Activated CD4-positive, alpha-beta memory T cell treated with anti-CD3 and anti-CD28 coated beads for 36 hours (primary cell): Measurements from ENCODE around the gene FAM124A. TPM values are rescaled to one million over a fixed set of nuclear protein-coding genes. Genes with fewer than 3 reads are reported as not detected.
A peak's percentile ranks its signal among the peaks of the same experiment; 100 is the strongest.

Experiments
- CTCF ChIA-PET: fragments of 350-600 bp; sonication (Branson Sonifier 250); formaldehyde crosslinking; loops from one replicate; lab custom pipeline; 2021; ENCODE audit warnings: antibody characterized with exemption, inconsistent platforms; lab: Charles Lee
- POLR2A ChIA-PET: fragments of 350-600 bp; sonication (Branson Sonifier 250); formaldehyde crosslinking; loops from one replicate; lab custom pipeline; 2021; ENCODE audit warnings: antibody characterized with exemption; lab: Charles Lee
- DNase-seq: peaks from one replicate; pipeline ENCODE4 v3.0.0-alpha.2; 2020
- H3K27ac Mint-ChIP-seq: one replicate; pipeline ENCODE4 v1.8.0; 2021; ENCODE audit warnings: mixed read lengths
- H3K27me3 Mint-ChIP-seq: one replicate; pipeline ENCODE4 v1.8.0; 2021; ENCODE audit warnings: mixed read lengths
- H3K36me3 Mint-ChIP-seq: one replicate; pipeline ENCODE4 v1.8.0; 2021; ENCODE audit warnings: mixed read lengths
- H3K4me1 Mint-ChIP-seq: one replicate; pipeline ENCODE4 v1.8.0; 2021; ENCODE audit warnings: low read depth, mixed read lengths
- H3K4me3 Mint-ChIP-seq: one replicate; pipeline ENCODE4 v1.8.0; 2021; ENCODE audit warnings: mild to moderate bottlenecking, mixed read lengths
- H3K9me3 Mint-ChIP-seq: one replicate; pipeline ENCODE4 v1.8.0; 2021; ENCODE audit warnings: mixed read lengths
- intact Hi-C: fragments of 100-400 bp; cut with micrococcal nuclease; formaldehyde crosslinking; loops from one replicate; pipeline ENCODE4 v1.15.1; 2023
- total RNA-seq, 2 experiments: library from RNA; stranded (reverse); gene quantifications; one replicate each; pipeline ENCODE4 v1.2.3, GENCODE V29; 2021

FAM124A gene
- total RNA-seq, 2 experiments from 2014 or later, result 0.15 to 0.24 TPM

DNA sequence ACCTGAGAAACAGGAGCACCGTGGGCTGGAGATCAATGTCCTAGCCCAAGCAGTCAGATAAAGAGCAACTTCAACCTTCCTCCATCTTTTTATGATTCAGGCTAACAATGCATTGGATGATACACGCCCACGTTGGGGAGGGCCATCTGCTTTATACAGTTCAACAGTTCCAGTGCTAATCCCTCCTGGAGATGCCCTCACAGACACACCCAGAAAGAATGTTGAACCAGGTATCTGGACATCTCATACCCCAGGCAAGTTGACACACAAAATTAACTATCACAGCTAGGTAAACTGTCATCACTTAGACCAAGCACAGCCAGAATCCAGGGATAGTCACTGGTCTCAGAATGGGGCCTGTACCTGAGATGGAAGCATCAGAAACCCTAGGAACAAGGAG is 96.7 kb downstream of the FAM124A start:
- Mint-ChIP-seq H3K4me3 (no peak overlapping the region), H3K9me3 (no peaks in the 10 kb centered on the region), H3K36me3 (no peaks in the 10 kb centered on the region), H3K4me1 (no peaks in the 10 kb centered on the region), H3K27ac (no peak overlapping the region), H3K27me3 (peaks cover 2% of the 10 kb centered on the region)
- intact Hi-C loops, result no loop called here
- ChIA-PET POLR2A (no interaction called here), CTCF (no interaction called here)
- DNase-seq, result no peak

DNA sequence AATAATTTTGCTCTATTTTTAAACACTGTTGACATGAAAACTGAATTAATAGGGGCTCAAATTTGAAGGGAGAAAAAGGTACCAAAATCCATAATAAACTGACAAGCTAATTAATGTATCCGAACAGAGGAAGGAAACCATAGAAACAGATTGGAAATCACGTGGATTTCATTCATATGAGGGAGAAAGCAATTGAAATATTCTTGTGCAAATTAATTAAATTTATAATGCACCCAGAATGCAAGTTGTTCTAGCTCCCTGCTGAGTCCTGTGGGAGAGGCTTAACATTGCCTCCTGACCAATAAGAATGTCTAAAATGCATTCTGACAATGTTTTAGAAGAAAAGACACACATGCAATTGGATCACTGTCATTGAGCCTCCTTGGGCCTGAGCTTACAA is 99.6 kb downstream of the FAM124A start:
- no peaks in the 10 kb centered on the region for H3K4me1 Mint-ChIP-seq

DNA sequence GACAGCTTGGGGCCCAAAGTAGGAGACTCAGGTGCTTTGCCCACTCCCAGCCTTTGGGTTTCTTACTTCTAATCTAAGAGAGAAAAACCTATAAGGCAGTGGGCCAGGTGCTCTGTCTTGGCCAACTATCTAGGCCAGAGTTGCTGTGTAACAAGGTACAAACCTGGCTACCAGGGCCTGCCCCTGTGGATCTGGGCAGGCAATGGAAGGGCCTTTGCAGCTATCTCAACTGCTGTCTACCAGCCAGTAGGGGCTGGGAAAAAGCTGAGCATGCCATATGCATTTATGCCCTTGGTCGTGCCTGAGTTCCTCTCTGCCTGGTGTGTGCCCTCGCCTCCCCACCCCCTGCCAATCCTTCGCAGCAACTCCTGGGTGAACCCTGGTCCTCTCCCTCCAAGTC is 100.6 kb downstream of the FAM124A start:
- CTCF ChIA-PET, result interaction anchor here (1.3 kb wide), 1 partner anchor 37 kb away, joined by 4 read pairs; no protein-coding TSS in a partner anchor
- Mint-ChIP-seq H3K27ac (no peak overlapping the region), H3K4me1 (no peaks in the 10 kb centered on the region), H3K9me3 (no peaks in the 10 kb centered on the region), H3K4me3 (no peak overlapping the region), H3K27me3 (no peaks in the 10 kb centered on the region), H3K36me3 (no peaks in the 10 kb centered on the region)
- intact Hi-C loops, result no loop called here
- POLR2A ChIA-PET, result no interaction called here
- no peak for DNase-seq

More for the DNA sequence above, 99.6 kb downstream of the FAM124A start:
- Mint-ChIP-seq H3K27ac (no peak overlapping the region), H3K9me3 (no peaks in the 10 kb centered on the region), H3K4me3 (no peak overlapping the region), H3K36me3 (no peaks in the 10 kb centered on the region), H3K27me3 (no peaks in the 10 kb centered on the region)
- no peak for DNase-seq
- intact Hi-C loops, result no loop called here
- CTCF ChIA-PET, result interaction anchor here (1.3 kb wide), 1 partner anchor 36 kb away, joined by 4 read pairs; no protein-coding TSS in a partner anchor
- POLR2A ChIA-PET, result no interaction called here

DNA sequence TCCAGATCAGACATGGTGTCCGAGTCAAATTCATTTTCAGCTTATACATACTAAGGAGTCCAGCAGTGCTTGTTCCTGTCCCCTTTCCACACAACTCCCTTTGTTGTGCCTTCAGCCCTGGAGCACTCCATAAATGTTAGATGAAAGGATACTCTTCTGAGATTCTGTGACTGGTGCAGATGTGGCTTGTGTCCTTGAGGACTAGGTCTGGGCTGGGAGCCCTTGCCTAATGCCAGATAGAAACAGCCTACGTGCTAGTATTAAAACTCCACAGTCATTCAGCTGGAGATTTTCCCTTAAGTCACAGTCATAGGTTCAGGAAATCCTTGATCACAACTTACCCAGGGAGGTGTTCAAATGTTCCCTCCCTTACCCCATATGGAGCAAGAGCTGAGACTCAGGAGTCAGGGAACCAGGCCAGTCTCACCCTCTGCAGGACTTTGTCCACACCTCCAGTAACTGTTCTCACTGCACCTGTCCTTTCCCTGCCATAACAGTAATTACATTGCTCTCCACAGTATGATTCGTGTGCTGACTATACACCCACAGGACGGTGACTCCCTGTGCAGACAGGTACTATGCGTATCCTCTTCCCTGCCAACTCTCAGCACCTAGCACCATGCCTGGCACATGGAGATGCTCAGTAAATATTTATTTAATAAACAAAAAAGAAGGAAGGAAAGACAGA is 101.8 kb downstream of the FAM124A start:
- H3K27me3 Mint-ChIP-seq, result no peaks in the 10 kb centered on the region
- H3K27ac Mint-ChIP-seq, result no peak overlapping the region
- H3K4me1 Mint-ChIP-seq, result no peaks in the 10 kb centered on the region
- POLR2A ChIA-PET, result no interaction called here
- no peak overlapping the region for H3K4me3 Mint-ChIP-seq
- no peaks in the 10 kb centered on the region for H3K36me3 Mint-ChIP-seq
- intact Hi-C loops, result no loop called here
- no peak for DNase-seq
- CTCF ChIA-PET, result interaction anchor here (0.9 kb wide), 1 partner anchor 38 kb away, joined by 3 read pairs; no protein-coding TSS in a partner anchor
- H3K9me3 Mint-ChIP-seq, result no peaks in the 10 kb centered on the region

DNA sequence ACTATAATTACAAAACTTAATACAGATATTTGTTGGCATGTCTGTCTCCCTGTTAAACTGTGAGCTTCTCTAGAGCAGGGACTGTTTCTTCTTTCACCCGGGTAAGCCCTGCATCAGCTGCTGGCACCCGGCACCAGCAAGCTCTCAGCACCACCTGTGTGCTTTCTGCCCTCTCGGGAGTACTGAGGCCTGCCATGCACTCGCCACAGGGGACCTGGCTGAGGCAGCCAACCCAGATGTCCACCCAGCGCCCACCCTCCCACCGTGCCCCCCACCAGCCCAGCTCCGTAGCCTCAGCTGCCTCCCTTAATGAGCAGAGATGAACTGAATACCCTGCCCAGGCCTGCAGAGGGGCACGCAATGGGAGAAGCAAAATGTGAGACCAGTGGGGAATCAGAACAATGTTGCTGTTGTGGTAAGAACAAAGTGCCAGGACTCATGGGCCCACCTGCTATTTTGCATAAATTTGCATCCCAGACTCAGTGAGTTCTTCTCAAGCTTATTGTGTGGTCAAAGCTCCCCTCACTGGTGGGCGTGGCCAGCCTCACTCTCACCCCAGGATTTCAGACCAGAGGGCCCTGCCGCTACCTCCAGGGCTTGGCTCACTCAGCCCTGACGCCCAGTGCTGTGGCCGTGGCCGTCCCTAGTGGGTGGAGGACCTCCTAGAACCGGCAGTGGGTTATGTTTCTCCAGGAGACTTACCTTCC is 102.7 kb downstream of the FAM124A start:
- no peak for DNase-seq
- ChIA-PET POLR2A (no interaction called here), CTCF (interaction anchor here (0.9 kb wide), 1 partner anchor 39 kb away, joined by 3 read pairs; no protein-coding TSS in a partner anchor)
- Mint-ChIP-seq H3K36me3 (no peaks in the 10 kb centered on the region), H3K4me3 (no peak overlapping the region), H3K9me3 (no peaks in the 10 kb centered on the region), H3K4me1 (no peaks in the 10 kb centered on the region), H3K27me3 (no peaks in the 10 kb centered on the region), H3K27ac (no peak overlapping the region)
- intact Hi-C loops, result no loop called here

DNA sequence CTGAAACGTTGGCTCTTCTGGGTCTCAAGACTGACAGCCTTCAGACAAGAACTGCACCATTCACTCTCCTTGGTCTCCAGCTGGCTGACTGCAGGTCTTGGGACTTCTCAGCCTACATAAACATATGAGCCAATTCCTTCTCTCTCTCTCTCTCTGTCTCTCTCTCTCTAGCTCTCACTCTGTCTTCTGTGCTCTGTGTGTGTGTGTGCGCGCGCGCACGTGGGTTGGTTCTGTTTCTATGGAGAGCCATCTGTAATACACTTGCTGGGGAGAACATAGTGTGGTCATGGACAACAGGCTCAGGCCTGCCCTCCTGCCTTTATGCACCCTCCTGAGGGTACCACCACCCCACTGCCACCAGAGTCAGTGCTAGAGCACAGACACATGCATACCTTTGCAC is 103.6 kb downstream of the FAM124A start:
- intact Hi-C loops, result no loop called here
- H3K4me3 Mint-ChIP-seq, result no peak overlapping the region
- H3K4me1 Mint-ChIP-seq, result peaks cover 3% of the 10 kb centered on the region
- no peak for DNase-seq
- H3K9me3 Mint-ChIP-seq, result no peaks in the 10 kb centered on the region
- H3K27me3 Mint-ChIP-seq, result no peaks in the 10 kb centered on the region
- no peaks in the 10 kb centered on the region for H3K36me3 Mint-ChIP-seq
- POLR2A ChIA-PET, result no interaction called here
- no peak overlapping the region for H3K27ac Mint-ChIP-seq
- CTCF ChIA-PET, result no interaction called here

DNA sequence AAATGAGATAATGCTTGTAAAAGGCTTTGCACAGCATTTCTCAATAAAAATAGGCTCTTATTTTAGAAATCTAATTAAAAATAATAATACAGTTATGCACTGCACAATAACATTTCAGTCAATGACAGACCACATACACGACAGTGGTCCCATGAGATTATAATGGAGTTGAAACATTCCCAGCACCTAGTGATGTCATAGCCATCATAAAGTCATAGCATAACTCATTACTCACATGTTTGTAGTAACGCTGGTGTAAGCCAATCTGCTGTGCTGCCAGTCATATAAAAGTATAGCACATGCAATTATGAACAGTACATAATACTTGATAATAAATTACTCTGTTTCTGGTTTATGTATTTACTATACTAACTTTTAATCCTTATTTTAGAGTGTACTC is 104.6 kb downstream of the FAM124A start:
- intact Hi-C loops, result no loop called here
- Mint-ChIP-seq H3K27ac (no peak overlapping the region), H3K36me3 (no peaks in the 10 kb centered on the region), H3K27me3 (no peaks in the 10 kb centered on the region), H3K4me1 (peaks cover 11% of the 10 kb centered on the region), H3K9me3 (no peaks in the 10 kb centered on the region), H3K4me3 (no peak overlapping the region)
- DNase-seq, result no peak
- CTCF ChIA-PET, result no interaction called here
- POLR2A ChIA-PET, result no interaction called here

DNA sequence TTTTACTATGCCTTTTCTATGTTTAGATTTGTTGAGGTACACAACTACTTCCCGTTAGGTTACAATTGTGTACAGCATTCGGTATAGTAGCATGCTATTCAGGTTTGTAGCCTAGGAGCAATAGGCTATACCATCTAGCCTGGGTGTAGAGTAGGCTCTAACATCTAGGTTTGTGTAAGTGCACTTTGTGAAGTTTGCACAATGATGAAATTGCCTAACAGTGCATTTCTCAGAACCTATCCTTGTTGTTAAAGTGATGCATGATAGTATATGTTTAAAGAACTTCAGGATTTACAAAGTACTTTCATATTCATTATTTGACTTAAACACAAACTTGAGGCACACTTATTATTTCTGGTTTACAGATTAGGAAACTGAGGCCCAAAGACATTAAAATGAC is 105.8 kb downstream of the FAM124A start:
- ChIA-PET CTCF (no interaction called here), POLR2A (no interaction called here)
- Mint-ChIP-seq H3K27me3 (no peaks in the 10 kb centered on the region), H3K4me3 (no peak overlapping the region), H3K4me1 (peaks cover 16% of the 10 kb centered on the region), H3K9me3 (no peaks in the 10 kb centered on the region), H3K36me3 (no peaks in the 10 kb centered on the region), H3K27ac (no peak overlapping the region)
- intact Hi-C loops, result no loop called here
- no peak for DNase-seq

DNA sequence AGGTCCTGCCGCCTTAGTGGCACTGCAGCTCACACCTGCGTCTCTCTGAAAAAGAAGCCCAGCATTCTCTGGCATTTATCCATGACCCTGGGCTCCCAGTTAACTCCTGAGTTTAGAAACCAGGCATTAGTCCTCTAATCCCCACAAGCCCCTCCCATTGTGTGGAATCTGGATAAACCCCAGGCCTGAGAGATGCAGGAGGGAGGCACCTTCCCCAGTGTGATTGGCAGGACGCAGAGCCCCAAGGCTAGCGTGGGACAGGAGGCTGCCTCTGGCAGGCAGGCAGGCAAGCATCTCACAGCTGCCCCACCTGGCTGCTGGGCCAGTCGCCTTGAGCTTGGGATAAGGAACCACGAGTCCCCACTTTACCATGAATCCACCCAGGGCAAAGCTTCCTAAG is 106.3 kb downstream of the FAM124A start:
- H3K36me3 Mint-ChIP-seq, result no peaks in the 10 kb centered on the region
- ChIA-PET POLR2A (no interaction called here), CTCF (no interaction called here)
- no peaks in the 10 kb centered on the region for H3K9me3 Mint-ChIP-seq
- H3K27me3 Mint-ChIP-seq, result no peaks in the 10 kb centered on the region
- DNase-seq, result no peak
- H3K27ac Mint-ChIP-seq, result no peak overlapping the region
- no peak overlapping the region for H3K4me3 Mint-ChIP-seq
- H3K4me1 Mint-ChIP-seq, result peaks cover 18% of the 10 kb centered on the region
- intact Hi-C loops, result no loop called here

DNA sequence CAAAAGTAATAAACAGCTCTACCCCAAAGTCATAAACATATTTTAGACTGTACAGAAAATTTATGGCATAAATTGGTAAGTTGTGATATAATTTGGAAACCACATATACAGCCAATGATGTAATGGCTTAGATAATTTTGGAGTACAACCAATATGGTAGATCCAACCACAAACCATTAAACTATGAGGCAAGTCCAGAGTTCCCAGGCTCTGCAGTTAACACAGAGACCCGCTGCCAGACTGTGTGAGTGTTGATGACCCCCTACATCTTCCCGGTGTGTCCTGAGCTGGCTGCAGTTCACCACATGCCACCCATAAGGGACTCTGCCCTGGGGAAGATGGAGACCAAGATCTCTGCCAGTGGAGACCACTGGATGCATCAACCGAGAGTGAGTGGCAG is 107.4 kb downstream of the FAM124A start:
- Mint-ChIP-seq H3K27me3 (no peaks in the 10 kb centered on the region), H3K4me1 (peaks cover 18% of the 10 kb centered on the region), H3K36me3 (no peaks in the 10 kb centered on the region), H3K27ac (no peak overlapping the region), H3K9me3 (no peaks in the 10 kb centered on the region), H3K4me3 (no peak overlapping the region)
- ChIA-PET CTCF (no interaction called here), POLR2A (no interaction called here)
- no peak for DNase-seq
- intact Hi-C loops, result no loop called here

DNA sequence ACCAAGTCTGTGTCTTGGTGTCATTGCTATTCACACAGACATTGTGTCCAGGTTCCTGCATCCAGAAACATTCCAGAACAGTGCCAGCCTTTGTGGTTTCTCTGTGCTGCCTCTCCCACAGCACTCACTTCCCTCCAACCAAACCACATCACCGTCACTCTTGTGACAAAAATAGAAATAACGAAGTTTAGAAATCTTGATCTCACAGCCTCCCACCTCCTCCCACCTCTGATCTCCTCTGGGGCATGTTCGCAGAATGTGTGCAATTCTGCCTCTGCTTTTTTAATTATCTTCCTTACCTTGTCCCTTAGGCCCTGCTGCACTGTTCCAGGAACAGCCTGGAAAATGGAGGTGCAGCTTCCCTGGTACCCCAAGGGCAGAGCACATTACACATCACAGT is 108.6 kb downstream of the FAM124A start:
- Mint-ChIP-seq H3K4me3 (no peak overlapping the region), H3K27me3 (no peaks in the 10 kb centered on the region), H3K9me3 (no peaks in the 10 kb centered on the region), H3K36me3 (no peaks in the 10 kb centered on the region), H3K4me1 (peaks cover 18% of the 10 kb centered on the region), H3K27ac (no peak overlapping the region)
- no peak for DNase-seq
- intact Hi-C loops, result no loop called here
- ChIA-PET CTCF (no interaction called here), POLR2A (no interaction called here)

DNA sequence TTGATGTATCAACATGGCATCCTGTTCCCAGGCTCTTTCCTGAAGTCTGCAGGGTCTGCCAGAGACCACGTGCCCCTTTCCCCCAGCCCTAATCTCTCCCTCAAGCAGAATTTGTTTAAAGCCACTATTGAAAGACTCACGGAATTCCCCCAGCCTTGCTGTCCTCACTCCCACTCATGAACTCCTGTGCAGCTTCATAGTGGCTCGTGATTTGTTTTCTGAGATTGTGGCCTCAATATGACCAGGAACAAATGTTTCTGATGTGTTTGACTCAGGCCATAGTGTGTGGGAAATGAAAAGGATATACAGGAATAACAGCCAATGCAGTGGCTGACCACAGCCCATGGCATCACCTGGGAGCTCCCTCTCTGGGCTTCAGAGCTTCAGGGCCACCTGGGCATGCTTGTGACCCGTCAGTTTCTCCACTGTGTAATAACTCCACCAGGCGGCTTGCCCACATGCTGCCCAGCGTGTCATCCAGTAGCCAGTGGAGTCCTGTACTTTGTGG is 109.2 kb downstream of the FAM124A start:
- ChIA-PET CTCF (no interaction called here), POLR2A (no interaction called here)
- peak; percentile 24 for DNase-seq
- Mint-ChIP-seq H3K4me1 (peaks cover 18% of the 10 kb centered on the region), H3K4me3 (no peak overlapping the region), H3K27ac (no peak overlapping the region), H3K27me3 (no peaks in the 10 kb centered on the region), H3K36me3 (no peaks in the 10 kb centered on the region), H3K9me3 (no peaks in the 10 kb centered on the region)
- intact Hi-C loops, result no loop called here
